ENCODE data around the gene CLASRP. TPM values are rescaled to one million over a fixed set of nuclear protein-coding genes. Genes with fewer than 3 reads are reported as not detected.

CLASRP gene
- total and polyA plus RNA-seq, 9 donors = 29.5 to 113 (median 80.3) TPM

GRCh38 chr19:45094707-45095106, 55.9 kb downstream of the CLASRP start:
- TF ChIP-seq EP300 (IDR thresholded peaks at IDR 0.05) (no peak), POLR2A (IDR thresholded peaks at IDR 0.05) (no peak), CTCF (IDR thresholded peaks at IDR 0.05) (no peak)
- Histone ChIP-seq H3K4me1 (ENCODE audit: insufficient read depth) (peaks cover 36% of the 10 kb centered on the region), H3K27me3 (no peaks in the 10 kb centered on the region), H3K36me3 (no peaks in the 10 kb centered on the region), H3K9me3 (no peaks in the 10 kb centered on the region), H3K27ac (no peak overlapping the region), H3K4me3 (no peak overlapping the region)
- DNase-seq = no peak
- intact Hi-C loops (cut with DNase I) = no loop called here
- 77 to 81% (median 79%) methylated on average over 5 of the region's 5 CpGs for WGBS, 3 donors

GRCh38 chr19:45095496-45096413, 56.9 kb downstream of the CLASRP start:
- WGBS, 3 donors = 86 to 88% (median 87%) methylated on average over 14 of the region's 14 CpGs
- H3K4me1 ChIP-seq (ENCODE audit: insufficient read depth) = peaks cover 33% of the 10 kb centered on the region
- H3K4me3 ChIP-seq = no peak overlapping the region
- DNase-seq = no peak
- no peak overlapping the region for H3K27ac ChIP-seq
- no peaks in the 10 kb centered on the region for H3K36me3 ChIP-seq
- intact Hi-C loops (cut with DNase I) = no loop called here
- H3K27me3 ChIP-seq = no peaks in the 10 kb centered on the region
- no peaks in the 10 kb centered on the region for H3K9me3 ChIP-seq
- TF ChIP-seq CTCF (IDR thresholded peaks at IDR 0.05) (no peak), EP300 (IDR thresholded peaks at IDR 0.05) (no peak), POLR2A (IDR thresholded peaks at IDR 0.05) (no peak)

DNA sequence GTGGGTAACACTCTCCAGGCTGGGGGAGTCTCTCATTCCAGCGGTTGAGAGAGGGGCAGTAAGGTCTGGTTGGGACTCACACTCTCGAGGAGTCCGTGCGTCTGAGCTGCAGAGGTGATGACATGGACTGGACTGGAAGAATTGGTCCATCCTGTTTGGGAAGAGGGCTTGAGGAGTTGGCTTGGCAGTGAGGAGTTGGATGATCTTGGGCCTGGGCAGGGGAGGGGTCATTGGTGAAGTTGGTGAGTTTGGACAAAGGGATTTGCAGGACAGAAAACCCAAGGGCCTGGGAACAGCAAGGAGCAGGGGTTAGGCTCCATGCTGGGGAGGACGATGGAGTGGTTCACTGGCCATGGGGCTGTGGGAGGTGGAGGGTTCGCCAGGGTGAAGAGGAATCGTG, 57.9 kb downstream of the CLASRP start:
- no peaks in the 10 kb centered on the region for H3K9me3 ChIP-seq
- H3K36me3 ChIP-seq = no peaks in the 10 kb centered on the region
- intact Hi-C loops (cut with DNase I) = no loop called here

GRCh38 chr19:45097450-45097775, 58.6 kb downstream of the CLASRP start:
- intact Hi-C loops (cut with DNase I) = no loop called here
- Histone ChIP-seq H3K9me3 (no peaks in the 10 kb centered on the region), H3K36me3 (no peaks in the 10 kb centered on the region), H3K4me1 (ENCODE audit: insufficient read depth) (peaks cover 33% of the 10 kb centered on the region), H3K27ac (no peak overlapping the region), H3K4me3 (no peak overlapping the region), H3K27me3 (no peaks in the 10 kb centered on the region)
- TF ChIP-seq CTCF (IDR thresholded peaks at IDR 0.05) (no peak), POLR2A (IDR thresholded peaks at IDR 0.05) (no peak), EP300 (IDR thresholded peaks at IDR 0.05) (no peak)
- 77 to 79% (median 78%) methylated on average over 6 to 7 of the region's 7 CpGs for WGBS, 3 donors
- DNase-seq = no peak

More for the DNA sequence above, 57.9 kb downstream of the CLASRP start:
- H3K27ac ChIP-seq = no peak overlapping the region
- WGBS, 3 donors = 81 to 85% (median 82%) methylated on average over 7 of the region's 7 CpGs
- no peak for DNase-seq
- H3K4me1 ChIP-seq (ENCODE audit: insufficient read depth) = peaks cover 31% of the 10 kb centered on the region
- H3K27me3 ChIP-seq = no peaks in the 10 kb centered on the region
- H3K4me3 ChIP-seq = no peak overlapping the region
- no peak for TF ChIP-seq CTCF (IDR thresholded peaks at IDR 0.05)
- no peak for TF ChIP-seq EP300 (IDR thresholded peaks at IDR 0.05)
- TF ChIP-seq POLR2A (IDR thresholded peaks at IDR 0.05) = no peak
